GM21825 (cell line): ENCODE results near the gene LAMA5.

ENCODE experiments used
- ATAC-seq: cut with Tn5 transposase; IDR thresholded peaks from one replicate; pipeline ENCODE4 v1.9.1; 2021; ENCODE audit warnings: mild to moderate bottlenecking, moderate library complexity; ENCODE audit not compliant: unreplicated experiment

The LAMA5 gene

DNA sequence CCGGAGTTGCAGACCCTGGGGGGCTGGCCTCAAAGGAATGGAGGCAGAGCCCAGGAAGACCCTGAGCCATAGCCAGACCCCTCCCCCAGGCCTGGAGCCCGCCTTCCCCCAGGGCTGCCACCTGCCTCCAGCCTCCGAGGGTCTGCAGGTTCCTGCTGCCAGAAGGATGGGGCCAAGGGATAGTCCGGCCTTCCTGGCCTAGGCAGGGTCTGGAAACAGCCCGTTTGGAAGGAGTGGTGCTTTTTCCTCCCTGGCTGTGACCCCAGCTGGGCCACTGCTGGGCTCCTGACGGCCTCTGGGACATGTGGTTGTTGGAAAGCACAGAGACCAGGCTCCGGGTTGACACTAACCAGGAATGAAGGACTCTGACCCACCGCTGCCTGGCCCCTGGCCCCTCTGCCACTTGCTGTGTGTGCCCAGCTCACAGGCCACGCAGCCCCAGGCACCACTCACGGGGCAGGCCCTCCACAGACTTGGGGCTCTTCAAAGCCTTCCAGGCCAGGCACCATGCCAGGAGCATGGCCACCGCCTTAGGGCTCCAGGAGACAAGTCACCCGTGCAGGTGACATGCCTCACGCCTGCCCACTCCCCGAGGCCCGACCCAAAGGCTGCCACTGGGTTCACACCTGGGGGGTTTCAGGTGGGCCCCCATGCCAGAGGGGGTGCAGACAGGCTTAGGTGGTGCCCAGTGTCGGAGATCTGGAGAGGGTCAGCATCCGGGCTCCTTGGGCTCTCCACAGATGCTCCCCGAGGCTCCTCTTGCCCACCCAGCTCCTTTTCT lies 3.9 kb upstream of the LAMA5 start:
- ATAC-seq: no peak

DNA sequence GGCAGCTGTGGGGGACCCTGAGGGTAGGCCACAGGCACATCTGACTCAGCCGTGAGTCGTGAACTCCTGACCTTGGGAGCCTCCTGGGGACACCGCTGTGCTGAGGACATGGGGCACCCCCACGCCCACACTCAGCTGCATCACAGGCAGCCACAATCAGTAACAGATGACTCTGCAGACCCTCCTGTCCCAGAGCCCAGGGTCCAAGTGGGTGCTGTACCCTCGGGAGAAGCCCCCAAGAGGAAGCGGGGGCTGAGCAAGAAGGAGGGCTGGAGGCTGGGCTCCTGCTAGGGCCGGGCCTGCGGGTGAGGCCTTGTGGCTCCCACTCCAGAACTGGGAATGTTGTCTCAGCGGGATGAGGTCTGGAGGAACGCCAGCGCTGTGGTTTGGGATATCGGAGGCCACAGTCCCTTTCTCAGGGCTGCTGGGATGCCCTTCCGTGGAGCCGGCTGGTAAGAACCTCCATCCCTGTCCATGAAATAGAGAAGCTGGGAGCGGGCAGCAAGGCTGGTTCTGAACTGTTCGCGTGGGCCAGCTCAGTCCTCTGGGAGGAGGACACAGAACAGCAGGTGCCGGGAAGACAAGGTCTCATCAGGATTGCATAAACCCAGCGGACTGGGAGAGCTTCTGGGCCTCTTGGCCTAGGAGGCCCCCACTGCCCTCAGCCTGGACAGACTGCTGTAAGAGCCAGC lies 3.1 kb upstream of the LAMA5 start:
- no peak for ATAC-seq

DNA sequence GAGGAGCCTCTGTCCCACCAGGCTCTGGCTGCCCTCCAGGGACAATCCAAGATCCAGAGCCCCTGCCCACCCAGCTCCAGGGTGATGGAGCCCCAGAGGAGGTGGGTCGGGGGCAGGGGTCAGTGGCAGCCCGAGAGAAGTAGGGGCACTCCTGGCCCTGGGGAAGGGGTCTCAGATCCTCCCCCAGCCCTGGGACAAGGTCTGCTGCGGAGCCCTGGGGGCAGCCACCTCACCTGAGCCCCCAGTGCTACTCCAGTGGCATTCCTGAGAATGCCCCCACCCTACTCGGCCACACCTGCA lies 2.7 kb upstream of the LAMA5 start:
- no peak for ATAC-seq

DNA sequence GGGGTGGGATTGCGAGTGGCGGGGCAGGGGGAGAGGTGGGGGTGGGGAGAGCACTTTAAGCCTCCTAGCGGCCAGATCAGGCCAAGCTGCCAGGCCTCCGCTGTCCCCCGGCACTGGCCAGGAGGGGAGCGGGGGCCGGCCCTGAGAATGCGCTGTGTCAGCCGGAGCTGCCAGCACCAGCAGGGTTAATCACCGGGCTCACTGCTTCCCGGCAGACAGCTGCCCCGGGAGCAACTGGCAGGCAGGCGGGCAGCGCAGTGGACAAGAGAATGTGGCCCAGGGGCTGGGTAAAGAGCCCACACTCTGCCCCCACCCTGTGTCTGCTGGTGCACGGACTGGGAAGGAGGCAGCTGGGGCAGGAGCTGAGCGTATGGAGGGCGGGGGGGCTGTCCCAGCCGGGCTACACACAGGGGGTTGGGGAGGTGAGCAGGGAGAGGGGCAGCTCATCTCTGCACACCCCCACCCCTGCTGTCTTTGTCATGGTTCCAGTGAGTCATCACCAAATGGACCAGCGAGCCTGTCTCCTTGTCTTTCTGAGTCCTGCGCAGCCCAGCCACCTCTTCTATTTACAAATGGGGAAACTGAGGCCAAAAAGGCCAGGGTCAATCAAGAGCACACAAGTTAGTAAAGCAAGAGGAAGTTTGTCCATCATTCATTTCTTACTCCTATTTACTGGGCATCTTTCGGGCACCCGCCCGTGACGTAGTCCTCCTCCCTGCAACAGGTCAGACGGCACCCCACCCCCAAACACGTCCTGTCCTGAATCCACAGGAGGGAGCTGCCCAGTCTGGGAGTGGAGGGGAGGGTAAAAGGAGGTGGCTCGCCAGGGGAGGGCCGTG lies 2.1 kb upstream of the LAMA5 start:
- no peak for ATAC-seq

DNA sequence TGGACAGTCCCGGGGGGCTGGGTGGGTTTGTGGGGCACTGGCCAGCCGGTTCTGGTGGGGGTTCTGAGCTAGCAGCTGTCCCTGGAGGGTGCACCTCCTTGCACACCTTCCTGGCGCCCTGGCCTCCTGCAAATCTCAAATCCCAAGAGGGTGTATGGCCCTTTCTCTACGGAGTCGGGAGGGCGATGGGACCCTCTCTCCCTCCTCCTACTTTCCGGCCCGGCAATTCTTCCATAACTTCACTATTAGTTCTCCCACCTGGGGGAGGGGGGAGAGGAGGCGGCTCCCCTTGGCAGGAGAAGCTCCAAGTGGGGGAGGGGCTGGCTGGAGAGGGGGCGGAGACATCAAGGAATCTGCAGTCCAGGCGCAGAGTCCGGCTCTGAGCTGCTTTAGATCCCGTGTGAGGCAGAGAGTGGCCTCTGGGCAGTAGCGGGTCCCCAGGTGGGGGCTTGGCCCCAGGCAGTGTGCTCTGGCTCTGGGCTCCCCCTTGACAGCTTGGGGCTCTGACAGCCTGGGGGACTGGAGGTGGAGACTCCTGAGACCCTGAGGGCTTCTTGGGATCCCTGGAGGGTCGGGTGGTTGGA lies 1.4 kb upstream of the LAMA5 start:
- no peak for ATAC-seq

DNA sequence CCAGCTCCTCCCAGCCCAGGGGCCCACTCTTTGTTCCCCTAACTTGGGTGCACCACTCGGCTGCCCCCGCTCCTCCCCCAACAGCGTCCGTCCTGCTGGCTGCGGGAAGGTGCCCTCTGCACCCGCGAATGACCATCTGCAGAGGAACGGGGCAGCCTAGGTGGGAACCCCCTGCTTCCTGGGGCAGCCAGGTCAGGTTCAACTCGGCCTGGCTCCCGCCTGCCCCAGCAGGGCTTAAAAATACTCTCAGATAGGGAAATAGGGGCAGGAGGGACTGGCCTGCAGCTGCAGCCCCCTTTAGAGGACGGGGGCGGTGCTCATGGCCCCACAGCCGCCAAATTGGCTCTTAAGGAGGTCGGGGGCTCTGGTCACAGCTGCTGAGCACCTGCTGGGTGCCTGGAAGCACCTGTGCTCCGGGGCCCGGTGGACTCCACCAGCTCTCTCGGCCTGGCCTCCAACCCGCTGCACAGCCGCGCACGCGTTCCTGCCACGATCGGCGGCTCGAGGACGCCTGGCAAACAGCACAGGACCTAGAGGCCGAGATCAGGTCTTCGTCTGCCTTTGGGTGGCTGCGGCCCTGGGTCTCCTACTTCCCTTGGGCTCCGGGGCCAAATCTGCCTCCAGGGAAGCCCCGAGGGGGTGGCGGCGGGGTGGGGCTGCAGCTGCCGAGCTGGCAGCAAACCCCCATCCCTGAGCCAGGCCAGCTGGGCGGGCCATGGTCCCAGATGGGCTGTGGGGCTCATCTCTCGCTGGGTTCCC lies 700 bp upstream of the LAMA5 start:
- ATAC-seq: no peak

DNA sequence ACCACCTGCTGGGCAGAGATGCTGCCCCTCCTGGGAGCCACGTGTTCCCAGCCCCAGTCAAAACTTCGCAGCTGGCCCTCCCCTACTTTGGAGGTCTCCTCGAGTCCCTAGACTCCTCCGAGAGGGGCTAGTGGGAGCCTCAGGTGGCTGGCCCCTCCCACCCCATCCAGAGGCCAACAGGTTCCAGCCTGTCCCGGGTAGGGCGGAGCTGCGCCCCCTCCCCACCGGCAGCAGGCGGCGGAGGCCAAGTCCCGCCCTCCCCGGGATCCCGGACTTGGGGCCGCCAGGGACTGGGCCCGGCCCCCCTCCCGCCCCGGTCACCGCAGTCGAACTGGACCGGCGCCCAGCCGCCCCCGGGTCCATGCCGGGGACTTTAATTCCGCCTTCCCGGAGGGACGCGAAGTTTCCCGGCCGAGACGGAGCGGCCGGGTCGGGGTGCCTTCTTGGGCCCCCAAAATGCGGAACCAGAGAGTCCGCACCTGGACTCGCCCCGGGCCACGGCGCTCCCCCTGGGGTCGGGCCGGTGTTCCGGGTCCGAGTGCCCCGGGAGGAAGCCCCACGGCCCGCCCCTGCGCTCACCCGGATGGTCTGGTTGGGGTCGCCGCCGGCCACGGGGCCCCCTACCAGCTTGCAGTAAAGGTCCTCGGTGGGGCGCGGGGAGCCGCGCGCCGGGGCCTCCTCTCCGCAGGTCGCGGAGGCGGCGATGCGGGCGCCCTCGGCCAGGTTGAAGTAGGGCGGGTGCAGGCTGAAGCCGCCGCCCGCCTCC lies 559 bp downstream of the LAMA5 start:
- no peak for ATAC-seq

DNA sequence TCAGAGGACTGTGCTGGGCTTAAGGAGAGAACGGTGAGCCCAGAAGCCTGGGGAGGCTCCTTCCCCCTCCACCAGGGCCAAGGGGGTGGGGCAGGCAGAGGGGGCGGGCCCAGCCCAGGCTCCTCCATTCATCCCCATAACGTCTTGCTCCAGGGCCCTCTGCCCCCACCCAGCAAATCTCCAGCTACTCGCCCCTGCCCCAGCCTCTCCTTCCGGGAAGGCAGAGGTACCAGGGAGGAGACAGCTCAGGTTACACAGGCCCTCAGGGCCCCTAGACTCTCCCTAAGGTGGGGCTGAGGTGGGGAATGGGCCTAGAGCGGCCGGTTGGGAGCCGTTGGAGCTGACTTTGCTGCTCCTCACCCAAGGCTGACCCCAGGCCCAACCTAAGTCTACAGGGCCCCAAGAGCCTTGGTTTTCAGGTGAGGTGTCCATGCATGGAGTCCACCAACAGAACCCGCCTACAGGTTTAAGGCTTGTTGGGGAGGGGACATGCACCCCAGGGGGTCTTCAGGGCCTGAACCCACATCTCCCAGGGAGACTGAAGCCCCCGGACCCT lies 1.2 kb downstream of the LAMA5 start:
- no peak for ATAC-seq

DNA sequence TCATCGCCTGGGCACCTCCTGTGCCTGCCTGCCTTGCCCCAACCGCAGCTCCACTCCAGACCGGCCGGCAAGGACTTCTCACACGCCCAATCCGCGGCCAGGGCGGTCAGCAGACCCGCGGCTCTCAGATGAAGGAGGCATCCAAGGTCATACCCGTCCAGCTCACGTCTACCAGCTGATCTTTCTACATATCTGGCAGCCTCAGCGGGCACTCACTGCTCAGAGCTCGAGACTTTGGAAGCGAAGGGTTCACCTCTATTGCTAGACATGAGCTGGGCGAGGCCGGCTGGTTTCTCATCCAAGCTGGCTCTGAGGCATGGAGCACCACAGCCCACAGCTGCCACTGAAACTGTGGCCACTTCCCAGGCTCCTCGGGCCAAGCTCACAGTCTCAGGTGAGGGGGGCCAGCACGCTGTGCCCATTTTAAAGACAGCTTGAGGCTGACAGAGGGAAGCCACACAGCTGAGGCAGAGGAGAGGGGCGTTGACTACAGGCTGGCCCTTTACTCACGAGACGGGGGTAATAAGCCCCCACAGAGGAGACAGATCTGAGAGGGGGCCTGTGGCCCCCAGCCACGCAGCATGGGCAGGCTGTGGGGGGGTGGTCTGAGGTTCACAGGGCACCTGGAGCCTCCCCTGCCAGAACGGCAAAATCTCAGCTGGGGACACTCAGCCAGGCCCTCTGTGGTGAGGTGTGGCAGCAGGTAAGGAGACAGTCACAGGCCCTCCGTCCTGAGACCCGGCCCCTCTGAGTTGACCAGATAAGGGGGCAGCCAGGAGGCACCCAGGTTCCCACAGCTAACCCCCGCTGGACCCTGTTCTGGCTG lies 2.0 kb downstream of the LAMA5 start:
- ATAC-seq: no peak

DNA sequence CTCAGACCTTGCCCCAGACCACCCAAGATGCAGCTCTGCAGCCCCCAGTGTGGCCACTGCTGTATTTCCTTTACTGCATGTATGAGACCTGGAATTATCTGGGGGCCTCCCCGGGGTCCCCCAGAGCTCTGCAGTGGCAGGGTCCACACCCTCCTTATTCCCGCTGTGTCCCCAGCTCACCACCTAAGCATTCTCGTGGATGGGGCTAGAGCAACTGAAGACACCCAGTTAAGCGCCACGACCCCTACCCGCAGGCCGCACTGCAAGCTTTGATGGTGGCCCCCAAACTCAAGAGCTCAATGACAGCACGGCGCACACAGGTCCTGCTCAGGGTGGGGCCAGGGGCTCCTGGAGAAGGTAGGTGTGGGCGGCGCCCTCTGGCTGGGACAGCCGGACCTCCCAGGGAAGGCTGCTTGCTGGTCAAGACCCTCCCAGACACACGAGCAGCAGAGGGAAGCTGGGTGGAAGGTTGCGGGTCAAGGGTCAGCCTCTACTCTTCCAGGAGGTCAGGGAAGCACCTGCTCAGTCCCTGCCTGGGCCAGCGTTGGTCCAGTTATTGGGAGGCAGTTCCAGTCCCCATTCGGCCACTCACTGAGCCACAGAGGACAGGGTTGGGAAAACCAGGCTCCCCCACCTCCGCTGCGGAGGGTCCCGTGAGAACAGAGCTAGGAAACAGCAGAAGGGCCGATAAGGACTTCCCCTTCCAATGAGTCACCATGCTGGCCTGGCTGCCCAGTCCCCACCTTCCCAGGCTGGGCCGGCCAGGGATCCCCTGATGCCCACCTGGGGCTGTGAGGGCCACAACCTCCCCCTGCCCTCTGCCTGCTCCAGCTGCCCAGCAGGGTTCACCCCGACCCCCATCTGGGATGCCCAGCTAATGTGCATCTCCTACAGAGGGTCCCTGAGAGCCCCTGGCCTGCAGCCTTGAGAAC lies 2.9 kb downstream of the LAMA5 start:
- ATAC-seq: no peak

DNA sequence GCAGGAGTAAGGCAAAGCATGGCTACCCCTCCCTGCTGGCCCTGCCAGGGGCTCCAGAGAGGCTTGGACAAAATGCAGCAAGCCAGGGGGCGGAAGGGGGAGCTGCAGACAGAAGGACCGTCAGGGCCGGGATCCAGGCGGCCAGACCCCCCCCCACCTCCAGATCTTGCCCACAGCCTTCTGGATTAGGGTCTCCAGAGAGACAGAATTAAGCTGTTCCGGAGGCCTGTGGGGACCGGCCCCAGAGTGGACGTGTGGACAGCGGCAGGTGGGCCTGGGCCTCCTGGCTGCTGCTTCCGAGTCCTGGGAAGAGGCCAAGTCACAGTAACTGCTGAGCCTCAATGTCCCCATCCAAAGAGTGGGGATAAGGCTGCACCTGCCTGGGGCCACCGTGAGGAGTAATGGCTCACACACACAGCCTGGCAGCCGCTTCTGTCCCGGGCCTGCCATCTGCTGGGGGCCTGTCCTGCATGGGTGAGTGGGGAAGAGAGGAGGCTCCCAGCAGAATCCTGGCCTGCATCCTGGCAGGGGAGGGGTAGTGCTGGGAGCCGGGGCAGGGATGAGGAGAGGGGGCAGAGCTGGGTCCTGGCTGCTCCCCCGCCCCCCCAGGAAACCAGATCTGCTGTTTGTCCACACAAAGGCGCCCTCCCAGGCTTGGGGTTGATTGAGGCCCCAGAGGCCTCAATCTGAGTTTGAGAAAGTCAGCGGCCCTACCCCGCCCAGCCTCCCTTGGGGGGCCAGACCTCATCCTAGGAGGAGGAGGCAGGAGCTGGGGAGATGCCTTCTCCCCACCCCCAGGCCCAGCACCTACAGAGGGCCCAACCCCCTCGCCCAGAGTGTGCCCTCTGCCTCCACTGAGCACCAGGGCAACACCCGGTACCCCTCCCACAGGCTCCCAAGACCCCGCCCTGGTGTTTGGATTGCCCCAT lies 3.9 kb downstream of the LAMA5 start:
- ATAC-seq: no peak

DNA sequence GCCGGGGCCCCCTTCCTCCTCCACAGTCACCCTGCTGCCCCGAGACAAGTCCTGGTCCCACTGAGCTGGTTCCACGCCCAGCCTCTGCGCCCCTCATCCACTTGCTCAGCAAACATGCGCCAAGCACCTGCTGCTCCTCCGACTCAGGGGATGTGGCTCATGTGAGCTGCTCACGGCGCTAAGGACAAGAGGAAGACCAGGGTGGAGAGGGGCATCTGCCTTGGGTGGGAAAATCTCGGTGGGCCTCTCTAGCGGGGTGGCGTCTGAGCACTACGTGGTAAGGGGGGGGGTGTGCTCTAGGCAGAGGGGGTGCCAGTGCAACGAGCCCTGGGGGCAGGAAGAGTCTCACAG lies 4.5 kb downstream of the LAMA5 start:
- no peak for ATAC-seq

DNA sequence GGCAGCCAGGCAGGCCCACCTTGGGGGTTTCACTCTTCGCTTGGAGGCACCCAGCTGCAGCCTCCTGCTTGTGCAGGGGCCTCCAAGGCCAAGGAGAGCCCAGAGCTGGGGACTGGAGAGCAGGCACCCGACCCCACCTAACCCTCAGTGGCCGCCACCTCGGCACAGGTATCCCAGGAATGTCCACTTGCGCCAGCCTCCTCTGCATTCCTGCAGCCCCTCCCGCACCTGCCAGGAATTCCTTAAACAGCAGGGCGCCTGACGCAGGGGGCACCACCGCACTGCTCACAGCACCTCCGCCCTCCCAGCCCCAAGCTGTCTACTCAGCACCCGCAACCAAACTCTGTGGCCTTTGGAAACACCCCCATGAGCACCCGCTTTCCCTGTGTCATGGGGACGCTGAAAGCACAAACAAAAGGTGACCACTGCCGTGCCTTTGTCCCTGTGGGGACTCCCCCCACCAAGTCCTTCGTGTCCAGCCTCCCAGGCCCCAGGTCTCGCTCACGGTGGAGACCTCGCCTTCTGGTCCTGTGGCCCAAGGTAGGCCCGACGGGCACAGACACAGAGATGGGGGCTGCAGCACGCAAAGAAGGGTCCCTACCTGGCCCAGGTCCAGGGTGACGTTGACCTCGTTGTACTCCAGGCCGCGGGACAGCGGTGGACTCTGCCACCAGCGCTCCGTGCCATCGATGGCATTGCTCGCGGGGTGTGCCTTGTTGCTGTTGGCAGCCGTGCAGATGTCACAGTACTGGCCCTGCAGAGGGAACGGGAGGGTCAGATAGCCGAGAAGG lies 5.1 kb downstream of the LAMA5 start:
- ATAC-seq: no peak

DNA sequence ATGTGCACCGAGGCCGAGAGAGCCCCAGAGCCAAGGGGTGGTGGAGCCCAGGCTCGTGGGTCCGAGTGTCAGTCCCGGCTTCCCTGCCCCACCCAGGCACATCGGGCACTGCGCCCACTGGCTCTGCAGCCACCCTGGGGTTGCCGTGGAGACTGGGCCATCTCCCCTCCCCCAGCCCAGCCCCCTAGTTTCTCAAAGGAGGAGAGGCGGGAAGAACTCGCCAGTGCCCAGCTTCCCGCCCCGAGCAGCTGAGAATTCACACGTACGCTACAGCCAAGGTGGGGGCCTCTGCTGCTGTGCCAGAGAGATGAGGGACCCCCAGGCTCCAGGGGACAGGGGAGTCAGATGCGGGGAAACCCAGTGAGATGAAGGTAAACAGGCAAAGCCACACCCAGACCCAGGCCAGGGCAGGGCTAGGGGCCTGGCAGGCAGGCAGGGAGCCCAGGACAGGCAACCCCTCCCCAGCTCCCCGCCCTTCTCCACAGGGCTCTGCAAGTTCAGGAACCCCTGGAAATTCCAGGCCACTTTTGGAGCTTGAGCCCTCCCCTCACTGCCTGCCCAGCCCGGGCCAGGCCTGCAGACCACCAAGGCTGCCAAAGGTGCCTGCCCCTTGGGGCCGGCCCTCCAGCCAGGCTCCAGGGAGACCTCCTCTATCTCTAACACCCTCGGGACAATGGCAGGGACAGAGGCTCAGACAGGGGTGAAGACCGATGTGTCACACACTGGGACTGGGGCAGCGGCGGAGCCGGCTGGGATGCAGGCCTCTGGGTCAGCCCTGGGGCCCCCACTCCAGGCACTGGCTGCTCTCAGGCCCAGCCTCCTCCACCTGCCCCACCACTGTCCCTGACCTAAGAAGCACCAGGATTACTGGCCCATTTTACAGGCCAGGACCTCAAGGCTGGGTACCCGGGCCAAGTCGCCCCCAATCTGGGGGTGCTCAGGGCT lies 6.0 kb downstream of the LAMA5 start:
- ATAC-seq: no peak
